Measurements from ENCODE around the gene ANTKMT. TPM values are rescaled to one million over a fixed set of nuclear protein-coding genes. Genes with fewer than 3 reads are reported as not detected.

The ANTKMT gene
- total and polyA plus RNA-seq, 2 of the 4 experiments (the other 2 are of a cell fraction): 7.3 to 16.2 TPM

GRCh38 chr16:734981-735881 is 14.3 kb downstream of the ANTKMT start (continued):
- no peak for TF ChIP-seq MAZ (IDR thresholded peaks at IDR 0.05; ENCODE audit: borderline replicate concordance, low read depth, low read length)

- Histone ChIP-seq H2AFZ (replicated peaks; ENCODE audit: low read length, poor library complexity) (no peak overlapping the region), H2BK15ac (ENCODE audit: low read depth, low read length) (no peak overlapping the region), H3K18ac (ENCODE audit: low read depth, low read length) (no peak overlapping the region), H4K20me1 (ENCODE audit: insufficient read depth, low read length) (peaks cover 5% of the 10 kb centered on the region; the same call in 1 of the 2 replicates), H4K5ac (ENCODE audit: low read depth, low read length) (no peak overlapping the region), H3K4me3 (ENCODE audit: insufficient read depth, low read depth, low read length) (no peak overlapping the region), H3K27ac (ENCODE audit: insufficient read depth, low read length) (no peak overlapping the region), H2BK5ac (ENCODE audit: low read depth, low read length, poor library complexity, severe bottlenecking) (no peak overlapping the region), H3K4me2 (ENCODE audit: low read depth, low read length) (no peak overlapping the region), H3K23ac (ENCODE audit: low read depth, low read length) (no peak overlapping the region), H4K91ac (ENCODE audit: insufficient read depth, low read depth, low read length) (no peak overlapping the region), H2BK20ac (ENCODE audit: low read depth, low read length) (no peak overlapping the region), H4K8ac (ENCODE audit: low read depth in 2 of 2, low read length in 2 of 2) (no peak overlapping the region), H3K4me1 (ENCODE audit: control insufficient read depth, insufficient read depth, low read length) (peaks cover 5% of the 10 kb centered on the region; the same call in 1 of the 2 replicates), H2BK120ac (ENCODE audit: low read depth, low read length) (no peak overlapping the region), H2AK5ac (ENCODE audit: low read depth, low read length) (no peak overlapping the region), H3K79me1 (ENCODE audit: low read depth in 1 of 2, low read length in 2 of 2) (peaks cover 7 to 19% of the 10 kb centered on the region in 2 experiments), H3K56ac (ENCODE audit: extremely low read depth, insufficient read depth, low read length) (no peak overlapping the region), H3K9ac (ENCODE audit: low read depth, low read length) (no peak overlapping the region), H3K4ac (ENCODE audit: low read depth, low read length) (no peak overlapping the region), H3K14ac (replicated peaks; ENCODE audit: low read depth, low read length) (no peak overlapping the region), H3K36me3 (ENCODE audit: control insufficient read depth, insufficient read depth, low read length) (peaks cover 49% of the 10 kb centered on the region), H2AK9ac (replicated peaks; ENCODE audit: low read depth, low read length, poor library complexity) (no peak overlapping the region), H3K9me3 (ENCODE audit: control insufficient read depth, insufficient read depth, low read length) (no peaks in the 10 kb centered on the region), H3K9me1 (ENCODE audit: insufficient read depth, low read length) (peaks cover 4% of the 10 kb centered on the region; the same call in 1 of the 2 replicates), H3K27me3 (ENCODE audit: control insufficient read depth, insufficient read depth, low read length) (no peaks in the 10 kb centered on the region)
- ChIA-PET CTCF (no interaction called here), POLR2A (ENCODE audit: unreplicated experiment) (no interaction called here)
- dilution Hi-C loops (cut with HindIII; ENCODE audit: low sequenced_read_pairs, unreplicated experiment): no loop called here
- ATAC-seq (ENCODE audit: low read depth): no peak
- BruUV-seq (replicated peaks): no TSS peak
- intact Hi-C loops (cut with micrococcal nuclease): no loop called here
- in situ Hi-C loops (cut with MboI; ENCODE audit: low sequenced_read_pairs): no loop called here
- WGBS, 2 experiments (ENCODE audit: extremely low coverage in 2 of 2, insufficient read length in 1 of 2): 100% methylated on average over 5 of the region's 13 CpGs; no CpG with 5 or more reads in 1 of the 2 experiments
- no peak for DNase-seq
- TF ChIP-seq MXI1 (IDR thresholded peaks at IDR 0.05; ENCODE audit: borderline replicate concordance, low read depth, low read length) (no peak), CHD1 (IDR thresholded peaks at IDR 0.05; ENCODE audit: low read depth, low read length) (no peak), CEBPB (IDR thresholded peaks at IDR 0.05; ENCODE audit: low read depth, low read length) (no peak), MAFK (IDR thresholded peaks at IDR 0.05; ENCODE audit: low read depth, low read length) (no peak), RCOR1 (IDR thresholded peaks at IDR 0.05; ENCODE audit: insufficient replicate concordance, low read length) (no peak), RAD21 (IDR thresholded peaks at IDR 0.05; ENCODE audit: low read length) (no peak), ELK1 (IDR thresholded peaks at IDR 0.05; ENCODE audit: borderline replicate concordance, low read depth, low read length) (no peak), FOS (IDR thresholded peaks at IDR 0.05; ENCODE audit: low read depth, low read length) (no peak), CTCF (conservative IDR thresholded peaks at IDR 0.05; ENCODE audit: low read depth, low read length) (no peak), MAZ (IDR thresholded peaks at IDR 0.05; ENCODE audit: borderline replicate concordance, low read depth, low read length) (no peak), USF2 (IDR thresholded peaks at IDR 0.05; ENCODE audit: low read depth, low read length) (no peak)
Observed at GRCh38 chr16:735982-736453, 15.1 kb downstream of the ANTKMT start.

All from IMR-90 (cell line).